ENCODE measurements around the gene DAB2IP.

DNA sequence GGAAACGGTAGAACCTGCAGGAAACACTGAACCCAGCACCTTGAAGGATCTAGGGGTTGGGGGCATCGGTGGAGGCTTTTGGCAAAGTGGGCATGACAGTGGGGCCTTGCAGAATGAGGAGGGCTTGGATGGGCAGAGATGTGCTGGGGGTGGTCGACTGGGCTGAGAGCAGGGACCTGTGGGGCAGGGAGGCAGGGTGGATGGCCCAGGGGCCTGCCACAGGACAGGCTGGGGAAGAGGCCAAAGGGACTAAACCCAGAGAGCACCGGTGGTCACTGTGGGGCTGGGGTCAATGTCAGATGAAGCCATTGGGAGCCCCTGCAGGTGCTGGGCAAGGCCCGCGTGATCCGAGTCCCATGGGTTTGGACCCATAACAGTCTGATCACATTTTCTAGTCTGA lies 175.3 kb downstream of the DAB2IP start:
- TF ChIP-seq MAX (IDR thresholded peaks at IDR 0.05) = no peak
- TF ChIP-seq, protein P1, sequence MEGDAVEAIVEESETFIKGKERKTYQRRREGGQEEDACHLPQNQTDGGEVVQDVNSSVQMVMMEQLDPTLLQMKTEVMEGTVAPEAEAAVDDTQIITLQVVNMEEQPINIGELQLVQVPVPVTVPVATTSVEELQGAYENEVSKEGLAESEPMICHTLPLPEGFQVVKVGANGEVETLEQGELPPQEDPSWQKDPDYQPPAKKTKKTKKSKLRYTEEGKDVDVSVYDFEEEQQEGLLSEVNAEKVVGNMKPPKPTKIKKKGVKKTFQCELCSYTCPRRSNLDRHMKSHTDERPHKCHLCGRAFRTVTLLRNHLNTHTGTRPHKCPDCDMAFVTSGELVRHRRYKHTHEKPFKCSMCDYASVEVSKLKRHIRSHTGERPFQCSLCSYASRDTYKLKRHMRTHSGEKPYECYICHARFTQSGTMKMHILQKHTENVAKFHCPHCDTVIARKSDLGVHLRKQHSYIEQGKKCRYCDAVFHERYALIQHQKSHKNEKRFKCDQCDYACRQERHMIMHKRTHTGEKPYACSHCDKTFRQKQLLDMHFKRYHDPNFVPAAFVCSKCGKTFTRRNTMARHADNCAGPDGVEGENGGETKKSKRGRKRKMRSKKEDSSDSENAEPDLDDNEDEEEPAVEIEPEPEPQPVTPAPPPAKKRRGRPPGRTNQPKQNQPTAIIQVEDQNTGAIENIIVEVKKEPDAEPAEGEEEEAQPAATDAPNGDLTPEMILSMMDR (IDR thresholded peaks at IDR 0.05; ENCODE audit: low read depth, low read length, missing input control) = no peak
- TF ChIP-seq YY1 (IDR thresholded peaks at IDR 0.05) = no peak
- TF ChIP-seq REST (IDR thresholded peaks at IDR 0.05) = no peak
- no peak for TF ChIP-seq RAD21 (IDR thresholded peaks at IDR 0.05)
- no peak for TF ChIP-seq EGR1 (IDR thresholded peaks at IDR 0.05; ENCODE audit: low read depth in 2 of 2)
- TF ChIP-seq, protein P2, sequence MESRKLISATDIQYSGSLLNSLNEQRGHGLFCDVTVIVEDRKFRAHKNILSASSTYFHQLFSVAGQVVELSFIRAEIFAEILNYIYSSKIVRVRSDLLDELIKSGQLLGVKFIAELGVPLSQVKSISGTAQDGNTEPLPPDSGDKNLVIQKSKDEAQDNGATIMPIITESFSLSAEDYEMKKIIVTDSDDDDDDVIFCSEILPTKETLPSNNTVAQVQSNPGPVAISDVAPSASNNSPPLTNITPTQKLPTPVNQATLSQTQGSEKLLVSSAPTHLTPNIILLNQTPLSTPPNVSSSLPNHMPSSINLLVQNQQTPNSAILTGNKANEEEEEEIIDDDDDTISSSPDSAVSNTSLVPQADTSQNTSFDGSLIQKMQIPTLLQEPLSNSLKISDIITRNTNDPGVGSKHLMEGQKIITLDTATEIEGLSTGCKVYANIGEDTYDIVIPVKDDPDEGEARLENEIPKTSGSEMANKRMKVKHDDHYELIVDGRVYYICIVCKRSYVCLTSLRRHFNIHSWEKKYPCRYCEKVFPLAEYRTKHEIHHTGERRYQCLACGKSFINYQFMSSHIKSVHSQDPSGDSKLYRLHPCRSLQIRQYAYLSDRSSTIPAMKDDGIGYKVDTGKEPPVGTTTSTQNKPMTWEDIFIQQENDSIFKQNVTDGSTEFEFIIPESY (IDR thresholded peaks at IDR 0.05) = no peak
- no peak for TF ChIP-seq TAF1 (conservative IDR thresholded peaks at IDR 0.05)

Data from liver (tissue), 3 donors.